ENCODE measurements around the gene HEMK1. TPM values are rescaled to one million over a fixed set of nuclear protein-coding genes. Genes with fewer than 3 reads are reported as not detected.

HEMK1 gene
- polyA plus RNA-seq, 2 of the 4 experiments (the other 2 are of a cell fraction): 4.3 to 4.7 TPM

DNA sequence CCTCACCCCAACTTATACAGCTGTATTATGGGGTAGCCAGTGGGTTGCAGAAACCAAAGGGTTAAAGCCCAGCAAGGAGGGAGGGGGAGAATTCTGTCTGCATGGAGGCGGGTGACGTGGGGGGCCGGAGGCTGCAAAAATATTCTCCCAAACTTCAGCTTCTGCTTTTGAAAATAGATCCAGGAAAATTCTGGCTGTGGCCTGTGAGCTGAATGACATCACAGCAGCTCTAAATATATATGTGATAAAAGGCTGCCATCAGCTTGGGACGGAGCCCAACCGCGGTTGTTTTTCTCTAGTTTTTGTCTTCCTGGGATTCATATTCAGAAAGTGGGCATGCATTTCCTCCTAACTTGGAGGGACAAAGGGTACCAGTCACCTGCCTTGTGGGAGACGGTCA lies 75.2 kb downstream of the HEMK1 start:
- WGBS (ENCODE audit: missing lambda C conversion rate): 86% methylated on average over 7 of the region's 7 CpGs
- Histone ChIP-seq H3K4me3 (no peak overlapping the region), H3K4me1 (no peaks in the 10 kb centered on the region), H3K9me3 (no peaks in the 10 kb centered on the region), H3K4me2 (no peak overlapping the region), H3K27ac (no peak overlapping the region)
- TF ChIP-seq BHLHE40 (IDR thresholded peaks at IDR 0.05; ENCODE audit: low read depth, low read length) (no peak), SREBF2 (IDR thresholded peaks at IDR 0.05) (no peak), FOSB (CRISPR knock-in tag; IDR thresholded peaks at IDR 0.05) (no peak), CEBPB (IDR thresholded peaks at IDR 0.05) (no peak), RARB (CRISPR knock-in tag; IDR thresholded peaks at IDR 0.05) (no peak), PHF8 (IDR thresholded peaks at IDR 0.05; ENCODE audit: borderline replicate concordance, low read depth) (no peak), MAFK (IDR thresholded peaks at IDR 0.05; ENCODE audit: partially characterized antibody) (no peak), JUNB (IDR thresholded peaks at IDR 0.05) (no peak), CHD2 (IDR thresholded peaks at IDR 0.05; ENCODE audit: low read length, partially characterized antibody) (no peak), ZFP36 (IDR thresholded peaks at IDR 0.05; ENCODE audit: borderline replicate concordance, partially characterized antibody) (no peak), EP300 (IDR thresholded peaks at IDR 0.05) (no peak), CTCF (IDR thresholded peaks at IDR 0.05) (no peak), ESRRA (IDR thresholded peaks at IDR 0.05; ENCODE audit: borderline replicate concordance, low read length) (no peak), JUN (IDR thresholded peaks at IDR 0.05) (no peak), MAZ (IDR thresholded peaks at IDR 0.05; ENCODE audit: borderline replicate concordance, low read depth, low read length) (no peak), HEYL (CRISPR knock-in tag; IDR thresholded peaks at IDR 0.05) (no peak), POLR2AphosphoS2 (conservative IDR thresholded peaks at IDR 0.05; ENCODE audit: low read length) (no peak), TP53 (CRISPR knock-in tag; IDR thresholded peaks at IDR 0.05) (no peak), TFCP2L1 (CRISPR knock-in tag; IDR thresholded peaks at IDR 0.05) (no peak)
- TF ChIP-seq, protein P1, sequence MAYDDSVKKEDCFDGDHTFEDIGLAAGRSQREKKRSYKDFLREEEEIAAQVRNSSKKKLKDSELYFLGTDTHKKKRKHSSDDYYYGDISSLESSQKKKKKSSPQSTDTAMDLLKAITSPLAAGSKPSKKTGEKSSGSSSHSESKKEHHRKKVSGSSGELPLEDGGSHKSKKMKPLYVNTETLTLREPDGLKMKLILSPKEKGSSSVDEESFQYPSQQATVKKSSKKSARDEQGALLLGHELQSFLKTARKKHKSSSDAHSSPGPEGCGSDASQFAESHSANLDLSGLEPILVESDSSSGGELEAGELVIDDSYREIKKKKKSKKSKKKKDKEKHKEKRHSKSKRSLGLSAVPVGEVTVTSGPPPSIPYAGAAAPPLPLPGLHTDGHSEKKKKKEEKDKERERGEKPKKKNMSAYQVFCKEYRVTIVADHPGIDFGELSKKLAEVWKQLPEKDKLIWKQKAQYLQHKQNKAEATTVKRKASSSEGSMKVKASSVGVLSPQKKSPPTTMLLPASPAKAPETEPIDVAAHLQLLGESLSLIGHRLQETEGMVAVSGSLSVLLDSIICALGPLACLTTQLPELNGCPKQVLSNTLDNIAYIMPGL (CRISPR knock-in tag; IDR thresholded peaks at IDR 0.05; ENCODE audit: borderline replicate concordance): no peak
- ChIA-PET POLR2A (no interaction called here), CTCF (no interaction called here)
- DNase-seq (ENCODE audit: low read depth in 1 of 2, low spot score in 1 of 2) (no peak), ATAC-seq (no peak), FAIRE-seq (no peak)

DNA sequence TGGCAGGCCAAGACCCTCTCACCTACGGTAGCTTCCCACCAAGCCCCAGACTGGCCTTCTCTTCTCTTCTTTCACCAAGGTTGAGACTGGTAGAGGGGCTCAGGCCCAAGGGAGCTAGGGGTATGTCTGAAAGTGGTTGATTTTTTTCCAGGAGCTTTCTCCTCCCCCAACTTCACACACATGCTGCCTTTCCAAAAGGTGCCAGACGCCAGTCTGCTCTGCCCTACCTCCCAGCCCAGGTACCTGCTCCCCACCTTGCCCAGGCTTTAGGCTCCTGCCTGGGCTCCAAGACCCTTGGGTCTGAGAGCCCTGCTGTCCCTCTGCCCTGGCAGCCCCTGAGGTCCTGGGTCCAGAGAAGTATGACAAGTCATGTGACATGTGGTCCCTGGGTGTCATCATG lies 76.1 kb downstream of the HEMK1 start:
- CTCF ChIA-PET: no interaction called here
- ATAC-seq: no peak
- no peak overlapping the region for H3K4me3 ChIP-seq
- no peak overlapping the region for H3K27ac ChIP-seq
- H3K4me2 ChIP-seq: no peak overlapping the region
- no peaks in the 10 kb centered on the region for H3K4me1 ChIP-seq
- DNase-seq (ENCODE audit: low read depth in 1 of 2, low spot score in 1 of 2): no peak
- WGBS (ENCODE audit: missing lambda C conversion rate): 70% methylated on average over 2 of the region's 2 CpGs
- no peak for FAIRE-seq
- TF ChIP-seq SREBF2 (IDR thresholded peaks at IDR 0.05): no peak
- TF ChIP-seq CBX8 (IDR thresholded peaks at IDR 0.05): no peak
- no peak for TF ChIP-seq CBX2 (IDR thresholded peaks at IDR 0.05; ENCODE audit: borderline replicate concordance, low read depth)
- no peak for TF ChIP-seq CHD2 (IDR thresholded peaks at IDR 0.05; ENCODE audit: low read length, partially characterized antibody)
- TF ChIP-seq RCOR1 (IDR thresholded peaks at IDR 0.05; ENCODE audit: low read depth, low read length): no peak
- no peak for TF ChIP-seq HOXB13 (CRISPR knock-in tag; IDR thresholded peaks at IDR 0.05; ENCODE audit: low read depth)
- no peak for TF ChIP-seq FOSB (CRISPR knock-in tag; IDR thresholded peaks at IDR 0.05)
- TF ChIP-seq JUNB (IDR thresholded peaks at IDR 0.05): no peak
- TF ChIP-seq NPAS2 (CRISPR knock-in tag; IDR thresholded peaks at IDR 0.05; ENCODE audit: borderline replicate concordance): no peak
- no peak for TF ChIP-seq POLR2AphosphoS2 (conservative IDR thresholded peaks at IDR 0.05; ENCODE audit: low read length)
- TF ChIP-seq RARB (CRISPR knock-in tag; IDR thresholded peaks at IDR 0.05): no peak
- TF ChIP-seq BHLHE40 (IDR thresholded peaks at IDR 0.05; ENCODE audit: low read depth, low read length): no peak
- TF ChIP-seq GATA3 (IDR thresholded peaks at IDR 0.05; ENCODE audit: borderline replicate concordance): no peak
- no peak for TF ChIP-seq RFX5 (IDR thresholded peaks at IDR 0.05)
- no peak for TF ChIP-seq RNF2 (IDR thresholded peaks at IDR 0.05; ENCODE audit: borderline replicate concordance, low read depth)
- POLR2A ChIA-PET: no interaction called here
- H3K9me3 ChIP-seq: no peaks in the 10 kb centered on the region

Other genes starting within 250 kb of the HEMK1 start
- 31.0 and 34.6 TPM in 2 replicates for gene HYAL2, start 246.8 kb upstream of the HEMK1 start, polyA plus RNA-seq (2011; rRNA removed)
- 21.4 to 24.5 TPM (median 24.4 TPM) in 3 replicates for gene HYAL2, start 246.8 kb upstream of the HEMK1 start, polyA plus RNA-seq (2017; fragmentation: RNase III; extraction: RNeasy Plus Mini Kit Qiagen cat#74134 plus additional on column Dnase treatment)
- 23.5 and 26.7 TPM in 2 replicates for gene TUSC2, start 241.3 kb upstream of the HEMK1 start, polyA plus RNA-seq (2011; rRNA removed)
- gene TUSC2, start 241.3 kb upstream of the HEMK1 start, polyA plus RNA-seq (2017; fragmentation: RNase III; extraction: RNeasy Plus Mini Kit Qiagen cat#74134 plus additional on column Dnase treatment): 18.2 to 19.9 TPM (median 18.8 TPM) in 3 replicates
- 11.9 and 15.4 TPM in 2 replicates for gene RASSF1, start 228.7 kb upstream of the HEMK1 start, polyA plus RNA-seq (2011; rRNA removed)
- 14.4 to 15.7 TPM (median 15.5 TPM) in 3 replicates for gene RASSF1, start 228.7 kb upstream of the HEMK1 start, polyA plus RNA-seq (2017; fragmentation: RNase III; extraction: RNeasy Plus Mini Kit Qiagen cat#74134 plus additional on column Dnase treatment)
- 0.41 and 0.43 TPM in 2 replicates for gene ZMYND10, start 223.8 kb upstream of the HEMK1 start, polyA plus RNA-seq (2011; rRNA removed)
- 0.71 to 0.84 TPM (median 0.77 TPM) in 3 replicates for gene ZMYND10, start 223.8 kb upstream of the HEMK1 start, polyA plus RNA-seq (2017; fragmentation: RNase III; extraction: RNeasy Plus Mini Kit Qiagen cat#74134 plus additional on column Dnase treatment)
- gene NPRL2, start 218.7 kb upstream of the HEMK1 start, polyA plus RNA-seq (2011; rRNA removed): 19.9 and 28.5 TPM in 2 replicates
- gene NPRL2, start 218.7 kb upstream of the HEMK1 start, polyA plus RNA-seq (2017; fragmentation: RNase III; extraction: RNeasy Plus Mini Kit Qiagen cat#74134 plus additional on column Dnase treatment): 17.5 to 19.5 TPM (median 17.7 TPM) in 3 replicates
- 14.4 and 23.1 TPM in 2 replicates for gene CYB561D2, start 218.7 kb upstream of the HEMK1 start, polyA plus RNA-seq (2011; rRNA removed)
- 17.2 to 17.9 TPM (median 17.7 TPM) in 3 replicates for gene CYB561D2, start 218.7 kb upstream of the HEMK1 start, polyA plus RNA-seq (2017; fragmentation: RNase III; extraction: RNeasy Plus Mini Kit Qiagen cat#74134 plus additional on column Dnase treatment)
- 17.4 and 18.8 TPM in 2 replicates for gene TMEM115, start 210.0 kb upstream of the HEMK1 start, polyA plus RNA-seq (2011; rRNA removed)
- 22.0 to 26.8 TPM (median 26.8 TPM) in 3 replicates for gene TMEM115, start 210.0 kb upstream of the HEMK1 start, polyA plus RNA-seq (2017; fragmentation: RNase III; extraction: RNeasy Plus Mini Kit Qiagen cat#74134 plus additional on column Dnase treatment)
- gene CACNA2D2, start 65.9 kb upstream of the HEMK1 start, polyA plus RNA-seq (2011; rRNA removed): 0.21 and 0.22 TPM in 2 replicates
- gene CACNA2D2, start 65.9 kb upstream of the HEMK1 start, polyA plus RNA-seq (2017; fragmentation: RNase III; extraction: RNeasy Plus Mini Kit Qiagen cat#74134 plus additional on column Dnase treatment): 0.41 to 0.75 TPM (median 0.55 TPM) in 3 replicates
- gene C3orf18, start 1.8 kb upstream of the HEMK1 start, polyA plus RNA-seq (2011; rRNA removed): 3.4 and 5.0 TPM in 2 replicates
- 3.9 to 5.9 TPM (median 5.4 TPM) in 3 replicates for gene C3orf18, start 1.8 kb upstream of the HEMK1 start, polyA plus RNA-seq (2017; fragmentation: RNase III; extraction: RNeasy Plus Mini Kit Qiagen cat#74134 plus additional on column Dnase treatment)
- gene CISH, start 42.3 kb downstream of the HEMK1 start, polyA plus RNA-seq (2011; rRNA removed): 0.43 and 0.95 TPM in 2 replicates
- gene CISH, start 42.3 kb downstream of the HEMK1 start, polyA plus RNA-seq (2017; fragmentation: RNase III; extraction: RNeasy Plus Mini Kit Qiagen cat#74134 plus additional on column Dnase treatment): 0.42 to 0.68 TPM (median 0.67 TPM) in 3 replicates
- 16.5 and 22.8 TPM in 2 replicates for gene MAPKAPK3, start 47.6 kb downstream of the HEMK1 start, polyA plus RNA-seq (2011; rRNA removed)
- gene MAPKAPK3, start 47.6 kb downstream of the HEMK1 start, polyA plus RNA-seq (2017; fragmentation: RNase III; extraction: RNeasy Plus Mini Kit Qiagen cat#74134 plus additional on column Dnase treatment): 14.1 to 16.0 TPM (median 14.6 TPM) in 3 replicates
- 0.40 and 0.60 TPM in 2 replicates for gene DOCK3, start 105.4 kb downstream of the HEMK1 start, polyA plus RNA-seq (2011; rRNA removed)
- 0.46 to 0.54 TPM (median 0.50 TPM) in 3 replicates for gene DOCK3, start 105.4 kb downstream of the HEMK1 start, polyA plus RNA-seq (2017; fragmentation: RNase III; extraction: RNeasy Plus Mini Kit Qiagen cat#74134 plus additional on column Dnase treatment)